GM12891 (cell line): ENCODE measurements around the gene KLK8.

Source experiments
- PAX5 ChIP-seq: IDR thresholded peaks from 2 replicates; pipeline ENCODE4 v1.6.1; 2011; ENCODE audit warnings: low read length, moderate library complexity, mild to moderate bottlenecking; ENCODE audit not compliant: insufficient read depth, severe bottlenecking
- POLR2A ChIP-seq: IDR thresholded peaks from 2 replicates; pipeline ENCODE4 v1.6.1; 2011; ENCODE audit warnings: low read depth, low read length, control low read depth
- POLR2AphosphoS5 ChIP-seq: IDR thresholded peaks from 2 replicates; pipeline ENCODE4 v1.6.1; 2011; ENCODE audit warnings: low read depth, low read length, control low read depth
- POU2F2 ChIP-seq: IDR thresholded peaks from 2 replicates; pipeline ENCODE4 v1.6.1; 2011; ENCODE audit warnings: low read depth, mild to moderate bottlenecking, control low read depth, low read length, moderate library complexity
- SPI1 ChIP-seq: IDR thresholded peaks from 2 replicates; pipeline ENCODE4 v1.6.1; 2011; ENCODE audit warnings: low read depth, low read length, control low read depth
- TAF1 ChIP-seq: IDR thresholded peaks from 2 replicates; pipeline ENCODE4 v1.6.1; 2011; ENCODE audit warnings: low read depth, low read length, control low read depth

- TF ChIP-seq POLR2A, result no peak
- TF ChIP-seq POLR2AphosphoS5, result no peak
- TF ChIP-seq PAX5, result no peak
- TF ChIP-seq SPI1, result no peak
- TF ChIP-seq TAF1, result no peak
- no peak for TF ChIP-seq POU2F2
Measured at GRCh38 chr19:50964266-50964665, 37.1 kb downstream of the KLK8 start.
